Thyroid gland (tissue), 4 donors: Measurements from ENCODE around the gene MSMP. TPM values are rescaled to one million over a fixed set of nuclear protein-coding genes. Genes with fewer than 3 reads are reported as not detected.

Experiments
- DNase-seq, 2 donors: peaks; one replicate each; pipeline ENCODE4 v3.0.0-alpha.2; 2019
- H3K27ac ChIP-seq, 3 donors: fragments of 200-600 bp; sonication (generic); 1 replicate in 2 of 3; 2 replicates in 1 of 3; pipeline ENCODE4 v1.5.1; 2016 to 2019; ENCODE audit warnings: mild to moderate bottlenecking in 1 of 3, moderate library complexity in 1 of 3
- H3K27me3 ChIP-seq: fragments of 200-600 bp; sonication (generic); one replicate; pipeline ENCODE4 v1.5.1; 2019
- H3K36me3 ChIP-seq, 2 donors: fragments of 200-600 bp; sonication (generic); one replicate each; pipeline ENCODE4 v1.5.1; 2016 to 2019
- H3K4me1 ChIP-seq, 2 donors: fragments of 200-600 bp; sonication (generic); one replicate each; pipeline ENCODE4 v1.5.1; 2017 to 2019
- H3K4me3 ChIP-seq, 3 donors: fragments of 200-600 bp; sonication (generic); replicated peaks in 1 of 3; 1 replicate in 2 of 3; 2 replicates in 1 of 3; pipeline ENCODE4 v1.5.1; 2016; ENCODE audit warnings: mild to moderate bottlenecking in 1 of 3
- H3K9me3 ChIP-seq: fragments of 200-600 bp; sonication (generic); one replicate; pipeline ENCODE4 v1.5.1; 2017
- POLR2A ChIP-seq, 2 donors: fragments of 450-650 bp; IDR thresholded peaks; one replicate each; pipeline ENCODE4 v1.6.1; 2017; ENCODE audit warnings: antibody characterized with exemption in 2 of 2, mild to moderate bottlenecking in 2 of 2, moderate library complexity in 1 of 2
- WGBS, 2 donors: methylation state at CpG; one replicate each; pipeline ENCODE4 v1.1.5; 2017; 5-methylcytosine and 5-hydroxymethylcytosine counted together
- intact Hi-C: fragments of 100-400 bp; cut with DNase I; formaldehyde crosslinking; loops from one replicate; pipeline ENCODE4 v1.15.1; 2023
- total RNA-seq, 4 donors: library from RNA; depleted of rRNA; stranded (reverse); fragments of >200 nt; gene quantifications; one replicate each; pipeline ENCODE4 v1.2.3, GENCODE V29; 2016
- TF ChIP-seq, protein P1 (sequence below), 6 experiments: fragments of 200-600 bp in 3 of 6; fragments of 450-650 bp in 3 of 6; sonication (generic) in 3 of 6; IDR thresholded peaks; one replicate each; pipeline ENCODE4 v1.5.1; 2016 to 2019; ENCODE audit warnings: antibody characterized with exemption in 6 of 6, mild to moderate bottlenecking in 2 of 6, inconsistent platforms in 1 of 6, moderate library complexity in 1 of 6

The MSMP gene
- total RNA-seq, 4 donors from 2014 or later, result 0.67 TPM; not detected in 3

DNA sequence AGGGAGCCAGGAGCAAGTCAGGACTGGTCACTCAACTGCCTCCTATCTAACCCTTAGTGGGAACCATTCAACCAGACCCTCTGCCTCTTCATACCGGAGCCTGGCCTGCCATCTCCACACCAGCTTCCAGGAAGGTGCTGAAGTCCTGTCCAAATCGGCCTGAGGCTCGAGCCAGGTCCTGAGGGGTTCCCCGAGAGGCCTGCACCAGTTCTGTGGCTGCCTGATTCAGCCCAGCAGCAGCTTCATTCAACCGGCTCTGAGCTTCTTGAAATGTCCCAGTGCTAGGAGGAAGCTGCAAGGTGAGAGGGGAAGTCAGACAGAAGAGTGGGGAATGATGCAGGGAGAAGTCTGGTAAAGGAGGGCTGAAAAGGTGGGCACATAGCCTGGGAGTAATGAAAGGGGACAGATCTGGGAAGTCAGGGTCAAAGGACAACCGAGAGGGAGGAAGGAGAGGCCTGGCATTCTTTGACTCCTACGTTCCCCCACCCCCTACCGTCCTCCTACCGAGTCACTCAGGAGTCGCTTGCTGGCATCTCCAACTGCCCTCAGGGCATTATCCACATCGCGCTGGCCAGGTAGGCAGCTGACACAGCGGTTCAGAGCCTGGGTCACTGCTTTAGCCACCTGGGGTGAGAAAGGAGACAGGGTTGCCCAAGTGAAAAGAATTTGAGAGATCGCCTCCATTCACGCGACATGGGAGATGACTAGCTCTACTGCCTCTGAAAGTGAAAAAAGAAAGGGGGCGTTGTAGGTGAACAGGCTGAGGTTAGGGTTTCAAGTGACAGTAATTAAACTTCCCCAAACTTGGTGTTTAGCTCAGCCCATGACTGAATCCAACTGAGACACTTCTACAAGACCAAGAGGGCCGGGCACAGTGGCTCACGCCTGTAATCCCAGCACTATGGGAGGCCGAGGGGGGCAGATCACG is 42.3 kb downstream of the MSMP start:
- H3K9me3 ChIP-seq, result no peaks in the 10 kb centered on the region
- DNase-seq, result no peak
- WGBS, 2 donors, result 92 to 95% methylated on average over 21 of the region's 21 CpGs
- no peak for TF ChIP-seq POLR2A (IDR thresholded peaks at IDR 0.05)
- TF ChIP-seq, protein P1, sequence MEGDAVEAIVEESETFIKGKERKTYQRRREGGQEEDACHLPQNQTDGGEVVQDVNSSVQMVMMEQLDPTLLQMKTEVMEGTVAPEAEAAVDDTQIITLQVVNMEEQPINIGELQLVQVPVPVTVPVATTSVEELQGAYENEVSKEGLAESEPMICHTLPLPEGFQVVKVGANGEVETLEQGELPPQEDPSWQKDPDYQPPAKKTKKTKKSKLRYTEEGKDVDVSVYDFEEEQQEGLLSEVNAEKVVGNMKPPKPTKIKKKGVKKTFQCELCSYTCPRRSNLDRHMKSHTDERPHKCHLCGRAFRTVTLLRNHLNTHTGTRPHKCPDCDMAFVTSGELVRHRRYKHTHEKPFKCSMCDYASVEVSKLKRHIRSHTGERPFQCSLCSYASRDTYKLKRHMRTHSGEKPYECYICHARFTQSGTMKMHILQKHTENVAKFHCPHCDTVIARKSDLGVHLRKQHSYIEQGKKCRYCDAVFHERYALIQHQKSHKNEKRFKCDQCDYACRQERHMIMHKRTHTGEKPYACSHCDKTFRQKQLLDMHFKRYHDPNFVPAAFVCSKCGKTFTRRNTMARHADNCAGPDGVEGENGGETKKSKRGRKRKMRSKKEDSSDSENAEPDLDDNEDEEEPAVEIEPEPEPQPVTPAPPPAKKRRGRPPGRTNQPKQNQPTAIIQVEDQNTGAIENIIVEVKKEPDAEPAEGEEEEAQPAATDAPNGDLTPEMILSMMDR (IDR thresholded peaks at IDR 0.05), result no peak
- no peak overlapping the region for H3K27ac ChIP-seq
- H3K27me3 ChIP-seq, result no peaks in the 10 kb centered on the region
- no peak overlapping the region for H3K4me3 ChIP-seq
- H3K36me3 ChIP-seq, result peaks cover 89 to 92% of the 10 kb centered on the region in 2 donors
- intact Hi-C loops, result no loop called here
- H3K4me1 ChIP-seq, result no peaks in the 10 kb centered on the region

DNA sequence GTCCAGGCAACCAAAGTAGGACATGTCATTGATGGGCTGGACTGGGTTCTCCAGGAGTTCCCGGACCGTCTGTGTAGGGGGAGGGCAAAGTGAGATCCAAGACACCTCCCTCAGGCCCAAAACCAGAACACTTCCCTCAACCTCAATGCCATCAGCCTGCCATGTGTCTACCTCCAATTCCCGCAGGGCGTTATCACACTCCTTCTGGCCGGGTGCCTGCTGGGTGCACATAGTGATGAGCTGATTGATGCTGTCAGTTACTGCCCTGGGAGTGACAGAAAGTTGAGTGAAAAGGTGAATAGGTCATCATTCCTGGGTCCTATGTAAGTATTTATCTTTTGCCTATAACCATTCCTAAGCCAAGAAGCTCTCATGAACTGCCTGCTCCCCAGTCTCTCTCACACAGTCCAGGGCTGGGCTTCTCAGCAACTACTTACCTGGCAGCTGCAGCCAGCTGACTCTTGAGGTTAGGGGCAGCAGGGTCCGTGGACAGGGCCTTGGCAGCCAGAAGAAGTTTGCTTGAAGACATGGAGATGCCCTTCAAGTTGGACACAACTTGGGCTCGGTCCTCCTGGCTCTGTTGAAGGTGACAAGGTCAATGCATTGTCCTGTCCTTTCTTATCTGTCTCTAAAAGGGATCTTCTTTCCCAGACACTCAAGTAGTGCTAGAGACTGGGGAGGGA is 43.1 kb downstream of the MSMP start:
- H3K36me3 ChIP-seq, result peaks cover 89 to 93% of the 10 kb centered on the region in 2 donors
- no peak overlapping the region for H3K27ac ChIP-seq
- intact Hi-C loops, result no loop called here
- no peaks in the 10 kb centered on the region for H3K27me3 ChIP-seq
- TF ChIP-seq, protein P1 (IDR thresholded peaks at IDR 0.05), result no peak
- no peak for TF ChIP-seq POLR2A (IDR thresholded peaks at IDR 0.05)
- 90 to 94% methylated on average over 7 of the region's 7 CpGs for WGBS, 2 donors
- no peaks in the 10 kb centered on the region for H3K4me1 ChIP-seq
- DNase-seq, result no peak
- H3K9me3 ChIP-seq, result no peaks in the 10 kb centered on the region
- no peak overlapping the region for H3K4me3 ChIP-seq

DNA sequence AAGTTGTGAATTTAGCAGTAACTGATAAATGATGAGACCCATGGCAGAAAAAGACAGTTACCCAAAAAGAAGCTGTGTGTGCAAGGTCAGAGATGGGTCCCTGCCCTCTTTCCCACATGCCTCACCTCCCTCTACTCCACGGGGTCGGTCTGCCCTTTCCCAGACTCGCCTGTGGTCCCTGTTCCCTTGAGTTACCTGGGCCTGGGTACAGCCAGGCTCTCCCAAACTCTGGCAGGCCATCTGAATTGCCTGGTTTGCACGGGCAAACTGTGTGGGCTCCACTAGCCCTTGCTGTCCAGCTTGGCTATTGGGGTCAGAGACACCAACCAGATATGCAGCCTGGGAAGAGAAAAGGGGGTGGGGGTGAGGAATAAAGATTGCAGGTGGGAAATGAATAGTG is 45.9 kb downstream of the MSMP start:
- Histone ChIP-seq H3K27me3 (no peaks in the 10 kb centered on the region), H3K4me3 (no peak overlapping the region), H3K36me3 (peaks cover 89 to 93% of the 10 kb centered on the region in 2 donors), H3K27ac (no peak overlapping the region), H3K4me1 (no peaks in the 10 kb centered on the region), H3K9me3 (no peaks in the 10 kb centered on the region)
- TF ChIP-seq, protein P1 (IDR thresholded peaks at IDR 0.05), result no peak
- TF ChIP-seq POLR2A (IDR thresholded peaks at IDR 0.05), result no peak
- intact Hi-C loops, result no loop called here
- WGBS, 2 donors, result 91 to 96% methylated on average over 4 of the region's 4 CpGs
- DNase-seq, result no peak

DNA sequence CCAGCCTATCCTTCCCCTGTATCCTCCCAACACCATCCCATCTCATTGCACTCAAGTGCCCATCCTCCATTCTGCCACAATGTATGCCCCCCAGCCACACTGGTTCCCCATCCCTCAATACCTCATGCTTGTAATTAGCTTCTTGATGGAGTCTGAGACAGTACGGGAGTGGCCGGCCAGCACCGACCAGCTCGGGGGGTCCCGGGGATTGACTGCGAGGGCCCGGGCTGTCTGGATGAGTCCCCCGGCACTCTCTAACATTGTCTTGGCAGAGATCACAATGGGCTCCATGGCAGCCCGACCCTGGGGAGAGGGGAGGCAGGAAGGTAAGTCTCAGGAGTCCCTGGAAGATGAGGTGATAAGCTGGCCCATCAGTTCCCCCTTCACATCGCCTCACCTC is 47.1 kb downstream of the MSMP start:
- H3K4me1 ChIP-seq, result no peaks in the 10 kb centered on the region
- DNase-seq, result no peak
- H3K27ac ChIP-seq, result no peak overlapping the region
- intact Hi-C loops, result no loop called here
- H3K36me3 ChIP-seq, result peaks cover 89 to 94% of the 10 kb centered on the region in 2 donors
- H3K27me3 ChIP-seq, result no peaks in the 10 kb centered on the region
- no peak overlapping the region for H3K4me3 ChIP-seq
- WGBS, 2 donors, result 95 to 97% methylated on average over 9 to 10 of the region's 10 CpGs
- TF ChIP-seq, protein P1 (IDR thresholded peaks at IDR 0.05), result no peak
- TF ChIP-seq POLR2A (IDR thresholded peaks at IDR 0.05), result no peak
- H3K9me3 ChIP-seq, result no peaks in the 10 kb centered on the region
